Measurements from ENCODE around the gene TANK.

Gene TANK

DNA sequence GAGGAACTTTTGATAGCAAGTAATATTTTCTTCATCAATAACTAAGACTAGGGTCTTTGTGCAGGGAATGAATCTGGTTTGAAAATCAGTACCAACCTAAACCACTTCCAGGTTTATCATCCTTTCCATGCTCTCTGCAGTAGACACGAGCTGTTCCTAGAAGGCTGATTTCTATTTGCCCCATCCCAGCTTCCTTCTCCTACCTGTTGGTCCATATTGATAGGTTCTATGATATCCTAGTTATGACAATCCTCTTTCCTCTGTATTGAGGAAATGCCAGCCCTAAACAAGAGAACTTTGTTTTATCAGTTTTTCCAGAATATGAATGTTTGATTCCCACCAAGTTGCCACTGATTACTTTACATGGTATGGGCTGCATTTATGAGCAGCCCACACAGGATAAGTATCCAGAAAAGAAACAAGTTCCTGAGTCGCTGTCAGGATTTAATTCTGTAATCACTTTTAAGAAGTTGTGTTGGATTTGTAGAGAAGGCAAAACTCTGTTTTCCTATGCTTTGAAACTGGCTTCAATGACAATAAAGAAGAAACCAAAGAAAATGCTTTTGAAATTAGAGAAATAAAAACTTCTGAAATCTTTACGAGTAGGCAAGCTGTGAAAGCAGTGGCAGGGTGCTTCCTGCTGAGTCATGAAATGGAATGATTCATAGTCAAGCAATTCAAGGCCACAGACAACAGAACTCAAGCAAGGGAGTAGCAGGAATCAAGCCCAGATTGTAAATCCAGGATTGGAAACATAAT, 37.3 kb upstream of the TANK start:
- H2AFZ ChIP-seq (ENCODE audit: low read length), result no peak overlapping the region
- no peak overlapping the region for H3K9ac ChIP-seq (ENCODE audit: low read depth, low read length, poor library complexity, severe bottlenecking)
- H3K36me3 ChIP-seq (ENCODE audit: insufficient read depth, low read length), result no peaks in the 10 kb centered on the region
- peak overlapping the region; percentile 66 for H3K4me2 ChIP-seq (ENCODE audit: low read depth, low read length, poor library complexity, severe bottlenecking)
- no peaks in the 10 kb centered on the region for H3K79me2 ChIP-seq (ENCODE audit: insufficient read depth, low read length)
- H3K27me3 ChIP-seq (ENCODE audit: insufficient read depth, low read length, poor library complexity, severe bottlenecking), result no peaks in the 10 kb centered on the region
- no peaks in the 10 kb centered on the region for H4K20me1 ChIP-seq (ENCODE audit: insufficient read depth, low read length, poor library complexity, severe bottlenecking)
- TF ChIP-seq, protein P1, sequence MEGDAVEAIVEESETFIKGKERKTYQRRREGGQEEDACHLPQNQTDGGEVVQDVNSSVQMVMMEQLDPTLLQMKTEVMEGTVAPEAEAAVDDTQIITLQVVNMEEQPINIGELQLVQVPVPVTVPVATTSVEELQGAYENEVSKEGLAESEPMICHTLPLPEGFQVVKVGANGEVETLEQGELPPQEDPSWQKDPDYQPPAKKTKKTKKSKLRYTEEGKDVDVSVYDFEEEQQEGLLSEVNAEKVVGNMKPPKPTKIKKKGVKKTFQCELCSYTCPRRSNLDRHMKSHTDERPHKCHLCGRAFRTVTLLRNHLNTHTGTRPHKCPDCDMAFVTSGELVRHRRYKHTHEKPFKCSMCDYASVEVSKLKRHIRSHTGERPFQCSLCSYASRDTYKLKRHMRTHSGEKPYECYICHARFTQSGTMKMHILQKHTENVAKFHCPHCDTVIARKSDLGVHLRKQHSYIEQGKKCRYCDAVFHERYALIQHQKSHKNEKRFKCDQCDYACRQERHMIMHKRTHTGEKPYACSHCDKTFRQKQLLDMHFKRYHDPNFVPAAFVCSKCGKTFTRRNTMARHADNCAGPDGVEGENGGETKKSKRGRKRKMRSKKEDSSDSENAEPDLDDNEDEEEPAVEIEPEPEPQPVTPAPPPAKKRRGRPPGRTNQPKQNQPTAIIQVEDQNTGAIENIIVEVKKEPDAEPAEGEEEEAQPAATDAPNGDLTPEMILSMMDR (conservative IDR thresholded peaks at IDR 0.05; ENCODE audit: low read length), result no peak
- no peak for TF ChIP-seq EZH2phosphoT487 (IDR thresholded peaks at IDR 0.05; ENCODE audit: borderline replicate concordance)
- no peaks in the 10 kb centered on the region for H3K9me3 ChIP-seq (ENCODE audit: insufficient read depth, low read depth, low read length)
- peak overlapping the region; percentile 53 for H3K4me3 ChIP-seq (ENCODE audit: low read length, poor library complexity, severe bottlenecking)
- no peaks in the 10 kb centered on the region for H3F3A ChIP-seq (ENCODE audit: low read depth)
- no peaks in the 10 kb centered on the region for H3K9me2 ChIP-seq (replicated peaks; ENCODE audit: low read depth, low read length)
- peaks cover 27% of the 10 kb centered on the region for H3K4me1 ChIP-seq (ENCODE audit: insufficient read depth, low read length, poor library complexity, severe bottlenecking)

DNA sequence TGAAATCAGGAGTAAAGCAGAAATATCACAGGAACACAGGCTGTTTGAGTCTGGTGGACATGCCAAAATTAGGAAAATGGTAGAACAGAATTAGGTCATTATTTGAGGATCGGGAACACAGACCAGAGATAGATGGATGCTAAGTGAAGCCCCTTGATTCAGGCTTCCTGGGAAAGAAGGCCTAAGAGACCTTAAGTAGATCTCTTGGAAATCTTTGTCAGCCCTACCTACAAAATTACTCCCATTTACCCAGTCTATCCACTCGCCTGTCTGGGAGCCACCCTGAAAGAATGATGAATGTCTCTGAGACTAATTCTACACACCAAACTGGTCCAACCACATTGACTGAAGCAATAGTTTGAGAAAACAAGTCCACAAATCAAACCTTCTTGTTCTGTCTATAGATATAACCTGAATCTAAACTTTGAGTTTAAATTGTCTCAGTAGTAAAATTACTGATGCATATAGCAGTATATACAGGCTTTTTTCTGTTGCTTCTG, 36.6 kb upstream of the TANK start:
- no peak overlapping the region for H2AFZ ChIP-seq (ENCODE audit: low read length)
- H3K4me1 ChIP-seq (ENCODE audit: insufficient read depth, low read length, poor library complexity, severe bottlenecking), result peaks cover 27% of the 10 kb centered on the region
- H3K9me3 ChIP-seq (ENCODE audit: insufficient read depth, low read depth, low read length), result no peaks in the 10 kb centered on the region
- peak overlapping the region; percentile 66 for H3K4me2 ChIP-seq (ENCODE audit: low read depth, low read length, poor library complexity, severe bottlenecking)
- no peaks in the 10 kb centered on the region for H3K9me2 ChIP-seq (replicated peaks; ENCODE audit: low read depth, low read length)
- H3K36me3 ChIP-seq (ENCODE audit: insufficient read depth, low read length), result no peaks in the 10 kb centered on the region
- TF ChIP-seq EZH2phosphoT487 (IDR thresholded peaks at IDR 0.05; ENCODE audit: borderline replicate concordance), result no peak
- TF ChIP-seq, protein P1 (conservative IDR thresholded peaks at IDR 0.05; ENCODE audit: low read length), result no peak
- H4K20me1 ChIP-seq (ENCODE audit: insufficient read depth, low read length, poor library complexity, severe bottlenecking), result no peaks in the 10 kb centered on the region
- H3K4me3 ChIP-seq (ENCODE audit: low read length, poor library complexity, severe bottlenecking), result no peak overlapping the region
- no peaks in the 10 kb centered on the region for H3K27me3 ChIP-seq (ENCODE audit: insufficient read depth, low read length, poor library complexity, severe bottlenecking)
- H3K79me2 ChIP-seq (ENCODE audit: insufficient read depth, low read length), result no peaks in the 10 kb centered on the region
- H3F3A ChIP-seq (ENCODE audit: low read depth), result no peaks in the 10 kb centered on the region
- H3K9ac ChIP-seq (ENCODE audit: low read depth, low read length, poor library complexity, severe bottlenecking), result no peak overlapping the region

DNA sequence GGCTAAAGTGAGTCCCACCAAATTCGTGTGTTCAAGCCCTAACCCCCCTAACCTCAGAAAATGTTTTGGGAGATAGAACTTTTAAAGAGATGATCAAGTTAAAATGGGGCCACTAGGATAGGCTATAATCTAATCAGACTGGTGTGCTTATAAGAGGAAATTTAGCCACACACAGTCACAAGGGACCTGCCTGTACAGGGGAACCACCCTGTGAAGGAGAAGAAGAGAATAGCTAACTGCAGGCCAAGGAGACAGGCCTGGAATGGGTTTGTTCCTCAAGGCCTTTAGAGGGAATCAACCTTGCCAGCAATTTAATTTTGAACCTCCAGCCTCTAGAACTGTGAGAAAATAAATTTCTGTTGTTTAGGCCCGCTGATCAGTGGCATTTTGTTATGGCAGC, 36.0 kb upstream of the TANK start:
- H3K36me3 ChIP-seq (ENCODE audit: insufficient read depth, low read length), result no peaks in the 10 kb centered on the region
- peak overlapping the region; percentile 8 for H3K4me2 ChIP-seq (ENCODE audit: low read depth, low read length, poor library complexity, severe bottlenecking)
- H3K9ac ChIP-seq (ENCODE audit: low read depth, low read length, poor library complexity, severe bottlenecking), result peak overlapping the region; percentile 0

More for the DNA sequence above, 36.0 kb upstream of the TANK start:
- TF ChIP-seq EZH2phosphoT487 (IDR thresholded peaks at IDR 0.05; ENCODE audit: borderline replicate concordance), result no peak
- TF ChIP-seq, protein P1 (conservative IDR thresholded peaks at IDR 0.05; ENCODE audit: low read length), result no peak
- no peaks in the 10 kb centered on the region for H4K20me1 ChIP-seq (ENCODE audit: insufficient read depth, low read length, poor library complexity, severe bottlenecking)
- H3K9me2 ChIP-seq (replicated peaks; ENCODE audit: low read depth, low read length), result no peaks in the 10 kb centered on the region
- no peaks in the 10 kb centered on the region for H3F3A ChIP-seq (ENCODE audit: low read depth)
- H3K4me1 ChIP-seq (ENCODE audit: insufficient read depth, low read length, poor library complexity, severe bottlenecking), result peaks cover 27% of the 10 kb centered on the region
- no peaks in the 10 kb centered on the region for H3K9me3 ChIP-seq (ENCODE audit: insufficient read depth, low read depth, low read length)
- H3K27me3 ChIP-seq (ENCODE audit: insufficient read depth, low read length, poor library complexity, severe bottlenecking), result no peaks in the 10 kb centered on the region
- H3K4me3 ChIP-seq (ENCODE audit: low read length, poor library complexity, severe bottlenecking), result no peak overlapping the region
- peak overlapping the region; percentile 16; the same call in 1 of the 2 replicates for H2AFZ ChIP-seq (ENCODE audit: low read length)
- H3K79me2 ChIP-seq (ENCODE audit: insufficient read depth, low read length), result no peaks in the 10 kb centered on the region
